Colonic mucosa (tissue), 4 donors: ENCODE results near the gene FRMD4B. TPM values are rescaled to one million over a fixed set of nuclear protein-coding genes. Genes with fewer than 3 reads are reported as not detected.

Experiments
- DNase-seq: peaks from one replicate; pipeline ENCODE4 v3.0.0-alpha.2; 2020
- H3K27ac ChIP-seq: fragments of 200-600 bp; one replicate; pipeline ENCODE4 v1.8.0; 2021
- H3K27me3 ChIP-seq: fragments of 200-600 bp; one replicate; pipeline ENCODE4 v1.8.0; 2021
- H3K36me3 ChIP-seq: fragments of 200-600 bp; one replicate; pipeline ENCODE4 v1.8.0; 2021
- H3K4me1 ChIP-seq: fragments of 200-600 bp; one replicate; pipeline ENCODE4 v1.8.0; 2021; ENCODE audit warnings: mild to moderate bottlenecking
- H3K4me3 ChIP-seq: fragments of 200-600 bp; one replicate; pipeline ENCODE4 v1.8.0; 2021
- H3K9ac ChIP-seq, 2 donors: one replicate each; pipeline ENCODE4 v1.7.0; 2013; ENCODE audit warnings: control low read depth in 2 of 2, low read depth in 2 of 2, low read length in 2 of 2
- H3K9me3 ChIP-seq: fragments of 200-600 bp; one replicate; pipeline ENCODE4 v1.8.0; 2021
- CTCF ChIP-seq: fragments of 200-600 bp; IDR thresholded peaks from one replicate; pipeline ENCODE4 v1.8.0; 2022; ENCODE audit warnings: antibody characterized with exemption, mild to moderate bottlenecking
- intact Hi-C: fragments of 100-400 bp; cut with DNase I; formaldehyde crosslinking; loops from one replicate; pipeline ENCODE4 v1.14.1; 2022
- total RNA-seq, 2 donors: library from RNA; stranded (reverse); fragmentation: NEBNext Ultra II Directional in 1 of 2; extraction: Animal tissue kit (Norgen Biotek cat#: 25700) in 1 of 2; gene quantifications; one replicate each; pipeline ENCODE4 v1.2.1, GENCODE V29; 2021
- donor health status: healthy.
- donor health status: DM: no; HTN: no; CAD: no.
- donor health status: DM: no; HTN: no; CAD: no.

Gene FRMD4B
- total RNA-seq, 2 donors from 2014 or later = 13.5 to 21.1 TPM

GRCh38 chr3:69126999-69127398 is 258.9 kb downstream of the FRMD4B start:
- no peak for TF ChIP-seq CTCF
- Histone ChIP-seq H3K36me3 (no peaks in the 10 kb centered on the region), H3K9ac (no peak overlapping the region), H3K27ac (no peak overlapping the region), H3K9me3 (no peaks in the 10 kb centered on the region), H3K4me1 (no peaks in the 10 kb centered on the region), H3K27me3 (no peaks in the 10 kb centered on the region), H3K4me3 (no peak overlapping the region)
- intact Hi-C loops = no loop called here
- no peak for DNase-seq

GRCh38 chr3:69126216-69126615 is 259.7 kb downstream of the FRMD4B start:
- DNase-seq = no peak
- no peak overlapping the region for H3K4me3 ChIP-seq
- no peaks in the 10 kb centered on the region for H3K4me1 ChIP-seq
- TF ChIP-seq CTCF = no peak
- no peaks in the 10 kb centered on the region for H3K36me3 ChIP-seq
- H3K27me3 ChIP-seq = no peaks in the 10 kb centered on the region
- intact Hi-C loops = no loop called here
- no peak overlapping the region for H3K9ac ChIP-seq
- no peaks in the 10 kb centered on the region for H3K9me3 ChIP-seq
- no peak overlapping the region for H3K27ac ChIP-seq

GRCh38 chr3:69122403-69122802 is 263.5 kb downstream of the FRMD4B start, which contains the start of gene LMOD3:
TSS of gene LMOD3 (minus strand) at chr3:69122595. CDS start at chr3:69122386, 209 bp downstream.
- Histone ChIP-seq H3K4me3 (no peak within 1 kb of the TSS), H3K27me3 (no peaks in the 10 kb centered on the region), H3K36me3 (no peaks in the 10 kb centered on the region), H3K27ac (no peak within 1 kb of the TSS), H3K9me3 (no peaks in the 10 kb centered on the region), H3K4me1 (no peaks in the 10 kb centered on the region), H3K9ac (no peak within 1 kb of the TSS)
- intact Hi-C loops = no loop called here
- no peak for TF ChIP-seq CTCF
- DNase-seq = no peak

GRCh38 chr3:69121950-69122349 is 263.9 kb downstream of the FRMD4B start:
- Histone ChIP-seq H3K36me3 (no peaks in the 10 kb centered on the region), H3K4me3 (no peak overlapping the region), H3K9me3 (no peaks in the 10 kb centered on the region), H3K27me3 (no peaks in the 10 kb centered on the region), H3K9ac (no peak overlapping the region), H3K27ac (no peak overlapping the region), H3K4me1 (no peaks in the 10 kb centered on the region)
- no peak for TF ChIP-seq CTCF
- intact Hi-C loops = no loop called here
- DNase-seq = no peak

GRCh38 chr3:69121513-69121912 is 264.4 kb downstream of the FRMD4B start:
- Histone ChIP-seq H3K4me1 (no peaks in the 10 kb centered on the region), H3K4me3 (no peak overlapping the region), H3K9ac (no peak overlapping the region), H3K36me3 (no peaks in the 10 kb centered on the region), H3K27ac (no peak overlapping the region), H3K27me3 (no peaks in the 10 kb centered on the region), H3K9me3 (no peaks in the 10 kb centered on the region)
- TF ChIP-seq CTCF = no peak
- intact Hi-C loops = no loop called here
- DNase-seq = no peak
